Measurements from ENCODE around the gene CXCL11. TPM values are rescaled to one million over a fixed set of nuclear protein-coding genes. Genes with fewer than 3 reads are reported as not detected.
A peak's percentile ranks its signal among the peaks of the same experiment; 100 is the strongest.

CXCL11 gene
- total RNA-seq, 2 experiments from 2014 or later = not detected

GRCh38 chr4:76066546-76066945 is 30.7 kb upstream of the CXCL11 start:
- ChIA-PET CTCF (interaction anchor here (0.7 to 2.2 kb wide), 11 partner anchors 8 to 169 kb away, joined by 3 to 51 read pairs (median 5); no protein-coding TSS in a partner anchor), POLR2A (interaction anchor here (0.8 kb wide), 1 partner anchor 8 kb away, joined by 3 read pairs; the partner anchor contains the start of gene ART3)
- no peaks in the 10 kb centered on the region for H3K36me3 Mint-ChIP-seq (ENCODE audit: low read depth)
- intact Hi-C loops (cut with micrococcal nuclease) = loop anchor here (10.0 kb wide), 1 partner anchor 172 kb away; no protein-coding TSS in a partner anchor
- DNase-seq = no peak
- H3K27ac Mint-ChIP-seq = no peak overlapping the region
- H3K4me1 Mint-ChIP-seq (ENCODE audit: low read depth) = peaks cover 5% of the 10 kb centered on the region
- no peak for ATAC-seq
- H3K27me3 Mint-ChIP-seq = peaks cover 7% of the 10 kb centered on the region
- no peak for TF ChIP-seq CTCF (IDR thresholded peaks at IDR 0.05)
- H3K9me3 Mint-ChIP-seq = no peaks in the 10 kb centered on the region
- H3K4me3 Mint-ChIP-seq = no peak overlapping the region

- peaks cover 42% of the 10 kb centered on the region for H3K4me1 Mint-ChIP-seq (ENCODE audit: low read depth)
These were observed 26.1 kb upstream of the CXCL11 start for GRCh38 chr4:76061982-76062381.

GRCh38 chr4:76061421-76061820 is 25.6 kb upstream of the CXCL11 start:
- Mint-ChIP-seq H3K36me3 (ENCODE audit: low read depth) (no peaks in the 10 kb centered on the region), H3K4me1 (ENCODE audit: low read depth) (peaks cover 42% of the 10 kb centered on the region), H3K27me3 (peaks cover 21% of the 10 kb centered on the region), H3K4me3 (no peak overlapping the region), H3K9me3 (no peaks in the 10 kb centered on the region), H3K27ac (no peak overlapping the region)
- DNase-seq (no peak), ATAC-seq (no peak)
- intact Hi-C loops (cut with micrococcal nuclease) = loop anchor here (10.0 kb wide), 1 partner anchor 167 kb away; no protein-coding TSS in a partner anchor
- CTCF ChIA-PET = interaction anchor here (1.5 to 5.1 kb wide), 2 partner anchors 65 to 166 kb away, joined by 4 to 62 read pairs; no protein-coding TSS in a partner anchor
- no peak for TF ChIP-seq CTCF (IDR thresholded peaks at IDR 0.05)
- POLR2A ChIA-PET = interaction anchor here (0.7 to 0.9 kb wide), 3 partner anchors 65 to 628 kb away, joined by 3 to 4 read pairs (median 3); no protein-coding TSS in a partner anchor

More at GRCh38 chr4:76061982-76062381, 26.1 kb upstream of the CXCL11 start:
- peaks cover 19% of the 10 kb centered on the region for H3K27me3 Mint-ChIP-seq
- CTCF ChIA-PET = interaction anchor here (1.5 to 5.1 kb wide), 2 partner anchors 66 to 166 kb away, joined by 4 to 62 read pairs; no protein-coding TSS in a partner anchor
- no peak for ATAC-seq
- no peaks in the 10 kb centered on the region for H3K36me3 Mint-ChIP-seq (ENCODE audit: low read depth)
- H3K27ac Mint-ChIP-seq = no peak overlapping the region
- no peak overlapping the region for H3K4me3 Mint-ChIP-seq
- no peak for TF ChIP-seq CTCF (IDR thresholded peaks at IDR 0.05)
- H3K9me3 Mint-ChIP-seq = no peaks in the 10 kb centered on the region
- no peak for DNase-seq
- intact Hi-C loops (cut with micrococcal nuclease) = loop anchor here (10.0 kb wide), 1 partner anchor 167 kb away; no protein-coding TSS in a partner anchor
- POLR2A ChIA-PET = interaction anchor here (0.7 to 0.9 kb wide), 3 partner anchors 66 to 627 kb away, joined by 3 to 4 read pairs (median 3); no protein-coding TSS in a partner anchor

GRCh38 chr4:76060506-76060905 is 24.6 kb upstream of the CXCL11 start:
- H3K4me3 Mint-ChIP-seq = no peak overlapping the region
- POLR2A ChIA-PET = no interaction called here
- TF ChIP-seq CTCF (IDR thresholded peaks at IDR 0.05) = no peak
- H3K9me3 Mint-ChIP-seq = no peaks in the 10 kb centered on the region
- no peak for DNase-seq
- no peak overlapping the region for H3K27ac Mint-ChIP-seq
- peaks cover 48% of the 10 kb centered on the region for H3K4me1 Mint-ChIP-seq (ENCODE audit: low read depth)
- CTCF ChIA-PET = interaction anchor here (5.1 kb wide), 1 partner anchor 64 kb away, joined by 62 read pairs; no protein-coding TSS in a partner anchor
- no peak for ATAC-seq
- H3K36me3 Mint-ChIP-seq (ENCODE audit: low read depth) = no peaks in the 10 kb centered on the region
- peaks cover 28% of the 10 kb centered on the region for H3K27me3 Mint-ChIP-seq
- intact Hi-C loops (cut with micrococcal nuclease) = loop anchor here (10.0 kb wide), 1 partner anchor 166 kb away; no protein-coding TSS in a partner anchor

GRCh38 chr4:76059750-76060149 is 23.9 kb upstream of the CXCL11 start:
- DNase-seq (peak; percentile 7), ATAC-seq (peak; percentile 60)
- CTCF ChIA-PET = interaction anchor here (2.4 kb wide), 1 partner anchor 64 kb away, joined by 23 read pairs; no protein-coding TSS in a partner anchor
- intact Hi-C loops (cut with micrococcal nuclease) = loop anchor here (10.0 kb wide), 1 partner anchor 165 kb away; no protein-coding TSS in a partner anchor
- H3K9me3 Mint-ChIP-seq = no peaks in the 10 kb centered on the region
- H3K27ac Mint-ChIP-seq = no peak overlapping the region
- H3K4me1 Mint-ChIP-seq (ENCODE audit: low read depth) = peaks cover 55% of the 10 kb centered on the region
- H3K27me3 Mint-ChIP-seq = peaks cover 32% of the 10 kb centered on the region
- H3K4me3 Mint-ChIP-seq = no peak overlapping the region
- POLR2A ChIA-PET = interaction anchor here (0.7 kb wide), 1 partner anchor 606 kb away, joined by 3 read pairs; no protein-coding TSS in a partner anchor
- TF ChIP-seq CTCF (IDR thresholded peaks at IDR 0.05) = no peak
- no peaks in the 10 kb centered on the region for H3K36me3 Mint-ChIP-seq (ENCODE audit: low read depth)
